ENCODE measurements around the gene RANBP17. TPM values are rescaled to one million over a fixed set of nuclear protein-coding genes. Genes with fewer than 3 reads are reported as not detected.

Gene RANBP17
- total RNA-seq, 4 donors from 2014 or later, result 9.8 to 20.8 (median 10.3) TPM

DNA sequence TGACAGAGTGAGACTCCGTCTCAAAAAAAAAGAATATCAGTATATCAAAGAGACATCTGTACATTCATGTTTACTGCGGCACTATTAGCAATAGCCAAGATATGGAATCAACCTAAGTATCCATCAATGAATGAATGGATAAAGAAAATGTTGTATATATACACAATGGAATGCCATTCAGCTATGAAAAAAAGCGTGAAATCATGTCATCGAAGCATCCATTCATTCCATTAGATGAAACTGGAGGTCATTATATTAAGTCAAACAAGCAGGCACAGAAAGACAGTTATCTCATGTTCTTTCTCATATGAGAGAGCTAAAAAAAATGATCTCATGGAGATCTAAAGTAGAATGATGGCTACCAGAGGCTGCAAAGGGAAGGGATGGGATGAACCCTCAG lies 266.3 kb downstream of the RANBP17 start:
- Histone ChIP-seq H3K4me3 (no peak overlapping the region), H3K27ac (no peak overlapping the region), H3K4me1 (no peaks in the 10 kb centered on the region), H3K36me3 (no peaks in the 10 kb centered on the region), H3K9me3 (no peaks in the 10 kb centered on the region), H3K27me3 (no peaks in the 10 kb centered on the region)
- TF ChIP-seq CTCF (IDR thresholded peaks at IDR 0.05) (no peak), POLR2A (IDR thresholded peaks at IDR 0.05) (no peak)
- no peak for DNase-seq

GRCh38 chr5:171129308-171129707 lies 267.5 kb downstream of the RANBP17 start:
- Histone ChIP-seq H3K4me1 (no peaks in the 10 kb centered on the region), H3K36me3 (no peaks in the 10 kb centered on the region), H3K27me3 (no peaks in the 10 kb centered on the region), H3K27ac (no peak overlapping the region), H3K9me3 (no peaks in the 10 kb centered on the region), H3K4me3 (no peak overlapping the region)
- DNase-seq, result no peak
- TF ChIP-seq CTCF (IDR thresholded peaks at IDR 0.05) (no peak), POLR2A (IDR thresholded peaks at IDR 0.05) (no peak)

- H3K4me3 ChIP-seq, result no peak overlapping the region
- no peaks in the 10 kb centered on the region for H3K9me3 ChIP-seq
- H3K27ac ChIP-seq, result no peak overlapping the region
- H3K27me3 ChIP-seq, result no peaks in the 10 kb centered on the region
- TF ChIP-seq CTCF (IDR thresholded peaks at IDR 0.05), result no peak
- TF ChIP-seq POLR2A (IDR thresholded peaks at IDR 0.05), result no peak
- no peak for DNase-seq
- no peaks in the 10 kb centered on the region for H3K36me3 ChIP-seq
- no peaks in the 10 kb centered on the region for H3K4me1 ChIP-seq
These were observed 269.7 kb downstream of the RANBP17 start for GRCh38 chr5:171131497-171131896.

DNA sequence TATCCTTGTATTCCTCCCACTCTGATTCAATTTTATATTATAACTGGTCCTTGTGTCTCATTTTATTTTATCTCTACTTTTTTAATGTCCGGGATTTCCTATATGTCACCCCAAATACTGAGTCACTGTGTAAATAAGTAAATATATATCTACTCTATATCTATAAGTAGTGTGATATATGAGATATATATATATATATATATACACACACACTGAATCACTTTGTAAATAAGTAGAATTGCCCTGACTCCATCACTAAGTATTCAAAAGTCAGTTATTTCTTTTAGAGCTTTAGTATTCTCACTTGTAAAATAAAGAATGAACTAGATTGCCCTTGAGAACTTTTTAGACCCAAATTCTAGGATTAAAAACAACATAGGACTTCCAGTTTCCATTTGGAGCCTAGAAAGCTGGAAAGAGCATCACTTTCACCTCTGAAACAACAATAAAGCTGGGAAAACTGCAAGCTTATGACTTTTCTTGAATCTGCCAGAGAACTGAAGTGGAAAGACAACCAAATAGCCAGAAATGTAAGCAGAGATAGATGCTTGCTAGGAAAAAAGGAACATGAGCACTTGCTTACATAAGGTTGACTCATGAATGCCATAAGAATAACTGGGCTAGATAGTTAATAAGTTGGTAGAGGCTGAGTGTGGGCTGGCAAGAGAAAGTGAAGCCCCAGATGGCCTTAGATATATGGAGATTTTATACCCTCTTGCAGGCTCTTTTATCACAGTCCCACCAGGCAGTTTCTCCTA lies 276.1 kb downstream of the RANBP17 start:
- no peaks in the 10 kb centered on the region for H3K9me3 ChIP-seq
- no peak for DNase-seq
- no peak for TF ChIP-seq POLR2A (IDR thresholded peaks at IDR 0.05)
- TF ChIP-seq CTCF (IDR thresholded peaks at IDR 0.05), result no peak
- H3K4me3 ChIP-seq, result no peak overlapping the region
- no peaks in the 10 kb centered on the region for H3K4me1 ChIP-seq
- no peaks in the 10 kb centered on the region for H3K36me3 ChIP-seq
- no peaks in the 10 kb centered on the region for H3K27me3 ChIP-seq
- H3K27ac ChIP-seq, result no peak overlapping the region

DNA sequence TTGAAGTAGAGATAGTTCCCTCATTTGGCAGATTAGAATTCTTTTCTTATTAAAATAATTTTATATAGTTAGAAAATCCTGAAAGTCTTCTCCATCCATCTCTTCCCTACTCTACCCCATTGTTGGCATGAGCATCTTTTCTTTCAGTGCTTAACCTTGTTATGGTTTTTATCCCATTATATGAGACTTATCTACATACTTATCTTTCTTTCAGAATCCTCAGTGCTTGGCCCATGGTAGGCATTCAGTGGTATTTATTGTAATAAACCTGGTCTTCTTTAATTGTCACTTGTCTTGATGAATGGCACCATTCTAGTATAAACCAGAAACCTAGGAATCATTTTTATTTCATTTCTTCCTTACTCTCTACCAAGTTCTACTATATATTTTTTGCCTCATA lies 277.4 kb downstream of the RANBP17 start:
- H3K9me3 ChIP-seq, result no peaks in the 10 kb centered on the region
- no peak overlapping the region for H3K27ac ChIP-seq
- TF ChIP-seq CTCF (IDR thresholded peaks at IDR 0.05), result no peak
- no peak for TF ChIP-seq POLR2A (IDR thresholded peaks at IDR 0.05)
- H3K36me3 ChIP-seq, result no peaks in the 10 kb centered on the region
- H3K27me3 ChIP-seq, result no peaks in the 10 kb centered on the region
- no peaks in the 10 kb centered on the region for H3K4me1 ChIP-seq
- DNase-seq, result no peak
- no peak overlapping the region for H3K4me3 ChIP-seq
